SK-N-SH (cell line): ENCODE measurements around the gene PTGES3. TPM values are rescaled to one million over a fixed set of nuclear protein-coding genes. Genes with fewer than 3 reads are reported as not detected.
"Not testable (repeated sequence)": the region's sequence is repeated elsewhere in the genome, so short reads cannot be mapped to it uniquely, and the experiment has no call there.

Experiments
- CTCF ChIA-PET: fragments of 300-600, 350-600 bp; formaldehyde crosslinking; extraction: SDS; loops from one replicate; lab custom pipeline; 2021; lab: Yijun Ruan, JAX
- POLR2A ChIA-PET: fragments of 350-600 bp; sonication (Branson Sonifier 250); formaldehyde crosslinking; extraction: SDS; loops from one replicate; lab custom pipeline; 2020; ENCODE audit warnings: antibody characterized with exemption, inconsistent platforms; lab: Yijun Ruan, JAX
- DNase-seq: peaks from one replicate; pipeline ENCODE4 v3.0.0; 2012
- H2AFZ ChIP-seq: fragments of 200-600 bp; sonication (generic); 2 replicates; pipeline ENCODE4 v1.8.1; 2016; ENCODE audit warnings: antibody characterized with exemption, mild to moderate bottlenecking, low read depth
- H3F3A ChIP-seq: fragments of 200-600 bp; sonication (generic); replicated peaks from 2 replicates; pipeline ENCODE3; 2016; ENCODE audit warnings: antibody characterized with exemption, mild to moderate bottlenecking; ENCODE audit not compliant: insufficient read depth
- H3K27ac ChIP-seq, 2 experiments: fragments of 200-500 bp in 1 of 2; fragments of 200-600 bp in 1 of 2; sonication (Bioruptor generic) in 1 of 2; sonication (generic), shearing (Covaris generic) in 1 of 2; 2 replicates each; pipeline versions ENCODE4 v1.5.1 to v1.6.1; 2014 to 2016; ENCODE audit warnings: low read depth in 2 of 2, inconsistent platforms in 1 of 2, low read length in 1 of 2, mild to moderate bottlenecking in 1 of 2, mixed read lengths in 1 of 2
- H3K27me3 ChIP-seq: fragments of 200-600 bp; sonication (generic), shearing (Covaris generic); 2 replicates; pipeline ENCODE4 v1.6.1; 2016; ENCODE audit warnings: mixed run types; ENCODE audit not compliant: insufficient read depth
- H3K36me3 ChIP-seq, 2 experiments: fragments of 200-500 bp in 1 of 2; fragments of 200-600 bp in 1 of 2; sonication (Bioruptor generic) in 1 of 2; sonication (generic) in 1 of 2; replicated peaks in 1 of 2; 2 replicates each; pipeline versions ENCODE3 to v1.5.1; 2014 to 2016; ENCODE audit warnings: low read length in 1 of 2, mild to moderate bottlenecking in 1 of 2; ENCODE audit not compliant: insufficient read depth in 2 of 2, control insufficient read depth in 1 of 2
- H3K4me1 ChIP-seq, 2 experiments: fragments of 200-500 bp in 1 of 2; fragments of 200-600 bp in 1 of 2; sonication (Bioruptor generic) in 1 of 2; sonication (generic), shearing (Covaris generic) in 1 of 2; 2 replicates each; pipeline versions ENCODE4 v1.5.1 to v1.6.1; 2014 to 2016; ENCODE audit warnings: low read depth in 1 of 2, low read length in 1 of 2, mixed run types in 1 of 2; ENCODE audit not compliant: insufficient read depth in 2 of 2, control insufficient read depth in 1 of 2
- H3K4me2 ChIP-seq: fragments of 200-600 bp; sonication (generic), shearing (Covaris generic); 2 replicates; pipeline ENCODE4 v1.6.1; 2017; ENCODE audit warnings: mixed run types
- H3K4me3 ChIP-seq, 2 experiments: fragments of 200-500 bp in 1 of 2; fragments of 200-600 bp in 1 of 2; sonication (Bioruptor generic) in 1 of 2; sonication (generic), shearing (Covaris generic) in 1 of 2; 2 replicates each; pipeline versions ENCODE4 v1.5.1 to v1.8.1; 2014 to 2016; ENCODE audit warnings: low read depth in 2 of 2, inconsistent platforms in 1 of 2, low read length in 1 of 2, mild to moderate bottlenecking in 1 of 2, mixed read lengths in 1 of 2, moderate library complexity in 1 of 2
- H3K79me2 ChIP-seq: fragments of 200-600 bp; sonication (generic); 2 replicates; pipeline ENCODE4 v1.8.1; 2017; ENCODE audit warnings: mild to moderate bottlenecking; ENCODE audit not compliant: insufficient read depth
- H3K9ac ChIP-seq: fragments of 200-600 bp; sonication (generic); 2 replicates; pipeline ENCODE4 v1.6.1; 2017; ENCODE audit warnings: mixed run types
- H3K9me2 ChIP-seq: fragments of 200-600 bp; sonication (generic); 2 replicates; pipeline ENCODE4 v1.6.1; 2017; ENCODE audit warnings: mixed run types
- H3K9me3 ChIP-seq: fragments of 200-600 bp; sonication (generic); 2 replicates; pipeline ENCODE4 v1.6.1; 2017; ENCODE audit warnings: mixed run types, mild to moderate bottlenecking, moderate library complexity
- H4K20me1 ChIP-seq: fragments of 200-600 bp; sonication (generic); 2 replicates; pipeline ENCODE4 v1.6.1; 2017; ENCODE audit warnings: mild to moderate bottlenecking, mixed run types; ENCODE audit not compliant: insufficient read depth
- CHD2 ChIP-seq: fragments of 150-350 bp; IDR thresholded peaks from 2 replicates; pipeline ENCODE4 v1.6.1; 2018; ENCODE audit warnings: low read length; ENCODE audit not compliant: partially characterized antibody
- ELF1 ChIP-seq: IDR thresholded peaks from 2 replicates; pipeline ENCODE4 v1.4.0; 2012
- EZH2phosphoT487 ChIP-seq: fragments of 200-600 bp; sonication (generic); IDR thresholded peaks from 2 replicates; pipeline ENCODE4 v1.6.1; 2017; ENCODE audit warnings: low read depth, mixed run types, mild to moderate bottlenecking, antibody characterized with exemption, moderate library complexity, borderline replicate concordance
- FOSL2 ChIP-seq: IDR thresholded peaks from 2 replicates; pipeline ENCODE4 v1.4.0; 2012; ENCODE audit warnings: low read depth, mild to moderate bottlenecking, moderate library complexity, borderline replicate concordance
- FOXJ3 ChIP-seq: sonication (generic); formaldehyde crosslinking; IDR thresholded peaks from 2 replicates; pipeline ENCODE4 v1.5.1; 2020; ENCODE audit warnings: mild to moderate bottlenecking, missing genetic modification reagents
- GABPA ChIP-seq: IDR thresholded peaks from 2 replicates; pipeline ENCODE4 v1.4.0; 2012; ENCODE audit warnings: low read depth, mild to moderate bottlenecking
- MEF2A ChIP-seq: IDR thresholded peaks from 2 replicates; pipeline ENCODE4 v1.4.0; 2012; ENCODE audit warnings: low read depth, borderline replicate concordance
- NFIC ChIP-seq: IDR thresholded peaks from 2 replicates; pipeline ENCODE4 v1.4.0; 2012; ENCODE audit warnings: borderline replicate concordance
- POLR2AphosphoS5 ChIP-seq: IDR thresholded peaks from 2 replicates; pipeline ENCODE4 v1.6.1; 2012; ENCODE audit warnings: low read depth, low read length
- SIN3A ChIP-seq: IDR thresholded peaks from 2 replicates; pipeline ENCODE4 v1.6.1; 2012; ENCODE audit warnings: low read depth, mild to moderate bottlenecking, low read length, moderate library complexity, borderline replicate concordance
- SMC3 ChIP-seq: IDR thresholded peaks from 2 replicates; pipeline ENCODE4 v1.6.1; 2012; ENCODE audit warnings: low read depth, low read length, improper control_type of control experiment
- TAF1 ChIP-seq: IDR thresholded peaks from 2 replicates; pipeline ENCODE4 v1.6.1; 2012; ENCODE audit warnings: low read depth, mild to moderate bottlenecking, low read length, moderate library complexity, borderline replicate concordance
- YY1 ChIP-seq: IDR thresholded peaks from 2 replicates; pipeline ENCODE4 v1.4.0; 2012; ENCODE audit warnings: low read depth, mild to moderate bottlenecking
- WGBS: methylation state at CpG from one replicate; pipeline ENCODE4 v1.1.6; 2017; ENCODE audit warnings: low lambda C conversion rate; 5-methylcytosine and 5-hydroxymethylcytosine counted together
- polyA plus RNA-seq, 3 experiments: library from polyadenylated mRNA; depleted of rRNA; stranded (reverse); fragments of >200 nt; gene quantifications; 2 replicates each; pipeline ENCODE4 v1.2.3, GENCODE V29; 2012
- TF ChIP-seq, protein P1 (sequence below): IDR thresholded peaks from 2 replicates; pipeline ENCODE4 v1.6.1; 2012; ENCODE audit warnings: mild to moderate bottlenecking, low read depth, low read length, moderate library complexity
- TF ChIP-seq, protein P2 (sequence below): fragments of 150-350 bp; IDR thresholded peaks from 2 replicates; pipeline ENCODE4 v1.6.1; 2017; ENCODE audit warnings: antibody characterized with exemption, low read length, low read depth, borderline replicate concordance
- TF ChIP-seq, protein P3 (sequence below): IDR thresholded peaks from 2 replicates; pipeline ENCODE4; 2012
- TF ChIP-seq, protein P4 (sequence below): IDR thresholded peaks from 2 replicates; pipeline ENCODE4 v1.4.0; 2012; ENCODE audit warnings: low read depth, borderline replicate concordance
- TF ChIP-seq, protein P5 (sequence below): IDR thresholded peaks from 2 replicates; pipeline ENCODE4 v1.4.0; 2012; ENCODE audit warnings: low read depth
- TF ChIP-seq, protein P6 (sequence below): IDR thresholded peaks from 2 replicates; pipeline ENCODE4 v1.4.0; 2012; ENCODE audit warnings: low read depth, borderline replicate concordance

The PTGES3 gene
- polyA plus RNA-seq, 1 of the 3 experiments (the other 2 are of a cell fraction): 38.9 TPM

DNA sequence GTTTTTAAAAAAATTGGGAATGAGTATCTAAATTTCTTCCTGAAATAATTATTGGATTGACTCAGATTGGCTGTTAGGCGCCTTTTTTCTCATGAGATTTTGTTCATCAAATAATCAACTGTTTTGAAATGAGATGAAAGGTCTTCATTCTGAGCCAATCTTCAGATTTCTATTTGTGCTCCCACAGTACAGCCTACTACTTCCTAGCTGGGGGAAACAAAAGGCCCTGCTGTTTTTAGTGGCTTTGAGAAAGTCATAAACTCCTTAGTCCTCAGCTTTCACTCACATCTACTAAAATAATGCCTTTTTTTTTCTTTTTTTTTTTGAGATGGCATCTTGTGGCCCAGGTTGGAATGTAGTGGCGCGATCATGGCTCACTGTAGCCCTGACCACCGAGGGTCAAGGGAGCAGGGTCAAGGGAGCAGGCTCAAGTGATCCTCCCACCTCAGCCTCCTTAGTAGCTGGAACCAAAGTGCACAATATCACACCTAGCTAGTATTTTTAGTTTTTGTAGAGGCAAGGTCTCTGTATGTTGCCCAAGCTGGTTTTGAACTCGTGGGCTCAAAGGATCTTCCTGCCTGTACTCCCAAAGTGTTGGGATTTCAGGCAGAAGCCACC is 21.8 kb upstream of the PTGES3 start:
- Histone ChIP-seq H3K27me3 (no peaks in the 10 kb centered on the region), H3K79me2 (peaks cover 6% of the 10 kb centered on the region), H3K9ac (no peak overlapping the region), H3K27ac (no peak overlapping the region), H3K4me3 (no peak overlapping the region), H3K4me1 (no peaks in the 10 kb centered on the region), H2AFZ (no peak overlapping the region), H3F3A (peaks cover 61% of the 10 kb centered on the region), H3K9me3 (no peaks in the 10 kb centered on the region), H3K9me2 (no peaks in the 10 kb centered on the region), H3K36me3 (peaks cover 32 to 37% of the 10 kb centered on the region in 2 experiments), H3K4me2 (no peak overlapping the region), H4K20me1 (peaks cover 11% of the 10 kb centered on the region)
- CTCF ChIA-PET: interaction anchor here (1.0 kb wide), 1 partner anchor 9 kb away, joined by 3 read pairs; no protein-coding TSS in a partner anchor
- no peak for DNase-seq
- POLR2A ChIA-PET: interaction anchor here (1.3 to 2.2 kb wide), 2 partner anchors 9 to 15 kb away, joined by 5 to 11 read pairs; partner anchors contain the start of gene NACA
- TF ChIP-seq, protein P1, sequence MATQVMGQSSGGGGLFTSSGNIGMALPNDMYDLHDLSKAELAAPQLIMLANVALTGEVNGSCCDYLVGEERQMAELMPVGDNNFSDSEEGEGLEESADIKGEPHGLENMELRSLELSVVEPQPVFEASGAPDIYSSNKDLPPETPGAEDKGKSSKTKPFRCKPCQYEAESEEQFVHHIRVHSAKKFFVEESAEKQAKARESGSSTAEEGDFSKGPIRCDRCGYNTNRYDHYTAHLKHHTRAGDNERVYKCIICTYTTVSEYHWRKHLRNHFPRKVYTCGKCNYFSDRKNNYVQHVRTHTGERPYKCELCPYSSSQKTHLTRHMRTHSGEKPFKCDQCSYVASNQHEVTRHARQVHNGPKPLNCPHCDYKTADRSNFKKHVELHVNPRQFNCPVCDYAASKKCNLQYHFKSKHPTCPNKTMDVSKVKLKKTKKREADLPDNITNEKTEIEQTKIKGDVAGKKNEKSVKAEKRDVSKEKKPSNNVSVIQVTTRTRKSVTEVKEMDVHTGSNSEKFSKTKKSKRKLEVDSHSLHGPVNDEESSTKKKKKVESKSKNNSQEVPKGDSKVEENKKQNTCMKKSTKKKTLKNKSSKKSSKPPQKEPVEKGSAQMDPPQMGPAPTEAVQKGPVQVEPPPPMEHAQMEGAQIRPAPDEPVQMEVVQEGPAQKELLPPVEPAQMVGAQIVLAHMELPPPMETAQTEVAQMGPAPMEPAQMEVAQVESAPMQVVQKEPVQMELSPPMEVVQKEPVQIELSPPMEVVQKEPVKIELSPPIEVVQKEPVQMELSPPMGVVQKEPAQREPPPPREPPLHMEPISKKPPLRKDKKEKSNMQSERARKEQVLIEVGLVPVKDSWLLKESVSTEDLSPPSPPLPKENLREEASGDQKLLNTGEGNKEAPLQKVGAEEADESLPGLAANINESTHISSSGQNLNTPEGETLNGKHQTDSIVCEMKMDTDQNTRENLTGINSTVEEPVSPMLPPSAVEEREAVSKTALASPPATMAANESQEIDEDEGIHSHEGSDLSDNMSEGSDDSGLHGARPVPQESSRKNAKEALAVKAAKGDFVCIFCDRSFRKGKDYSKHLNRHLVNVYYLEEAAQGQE: no peak
- no peak for TF ChIP-seq NFIC
- no peak for TF ChIP-seq GABPA
- TF ChIP-seq YY1: no peak
- TF ChIP-seq SMC3: no peak
- TF ChIP-seq, protein P2, sequence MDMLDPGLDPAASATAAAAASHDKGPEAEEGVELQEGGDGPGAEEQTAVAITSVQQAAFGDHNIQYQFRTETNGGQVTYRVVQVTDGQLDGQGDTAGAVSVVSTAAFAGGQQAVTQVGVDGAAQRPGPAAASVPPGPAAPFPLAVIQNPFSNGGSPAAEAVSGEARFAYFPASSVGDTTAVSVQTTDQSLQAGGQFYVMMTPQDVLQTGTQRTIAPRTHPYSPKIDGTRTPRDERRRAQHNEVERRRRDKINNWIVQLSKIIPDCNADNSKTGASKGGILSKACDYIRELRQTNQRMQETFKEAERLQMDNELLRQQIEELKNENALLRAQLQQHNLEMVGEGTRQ: no peak
- TF ChIP-seq, protein P3, sequence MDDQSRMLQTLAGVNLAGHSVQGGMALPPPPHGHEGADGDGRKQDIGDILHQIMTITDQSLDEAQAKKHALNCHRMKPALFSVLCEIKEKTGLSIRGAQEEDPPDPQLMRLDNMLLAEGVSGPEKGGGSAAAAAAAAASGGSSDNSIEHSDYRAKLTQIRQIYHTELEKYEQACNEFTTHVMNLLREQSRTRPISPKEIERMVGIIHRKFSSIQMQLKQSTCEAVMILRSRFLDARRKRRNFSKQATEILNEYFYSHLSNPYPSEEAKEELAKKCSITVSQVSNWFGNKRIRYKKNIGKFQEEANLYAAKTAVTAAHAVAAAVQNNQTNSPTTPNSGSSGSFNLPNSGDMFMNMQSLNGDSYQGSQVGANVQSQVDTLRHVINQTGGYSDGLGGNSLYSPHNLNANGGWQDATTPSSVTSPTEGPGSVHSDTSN: no peak
- TF ChIP-seq, protein P4, sequence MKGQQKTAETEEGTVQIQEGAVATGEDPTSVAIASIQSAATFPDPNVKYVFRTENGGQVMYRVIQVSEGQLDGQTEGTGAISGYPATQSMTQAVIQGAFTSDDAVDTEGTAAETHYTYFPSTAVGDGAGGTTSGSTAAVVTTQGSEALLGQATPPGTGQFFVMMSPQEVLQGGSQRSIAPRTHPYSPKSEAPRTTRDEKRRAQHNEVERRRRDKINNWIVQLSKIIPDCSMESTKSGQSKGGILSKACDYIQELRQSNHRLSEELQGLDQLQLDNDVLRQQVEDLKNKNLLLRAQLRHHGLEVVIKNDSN: no peak
- no peak for TF ChIP-seq MEF2A
- TF ChIP-seq, protein P5, sequence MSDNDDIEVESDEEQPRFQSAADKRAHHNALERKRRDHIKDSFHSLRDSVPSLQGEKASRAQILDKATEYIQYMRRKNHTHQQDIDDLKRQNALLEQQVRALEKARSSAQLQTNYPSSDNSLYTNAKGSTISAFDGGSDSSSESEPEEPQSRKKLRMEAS: no peak
- no peak for TF ChIP-seq FOXJ3
- TF ChIP-seq EZH2phosphoT487: no peak
- TF ChIP-seq TAF1: no peak
- TF ChIP-seq POLR2AphosphoS5: no peak
- no peak for TF ChIP-seq CHD2
- no peak for TF ChIP-seq FOSL2
- TF ChIP-seq ELF1: no peak
- TF ChIP-seq SIN3A: no peak
- TF ChIP-seq, protein P6, sequence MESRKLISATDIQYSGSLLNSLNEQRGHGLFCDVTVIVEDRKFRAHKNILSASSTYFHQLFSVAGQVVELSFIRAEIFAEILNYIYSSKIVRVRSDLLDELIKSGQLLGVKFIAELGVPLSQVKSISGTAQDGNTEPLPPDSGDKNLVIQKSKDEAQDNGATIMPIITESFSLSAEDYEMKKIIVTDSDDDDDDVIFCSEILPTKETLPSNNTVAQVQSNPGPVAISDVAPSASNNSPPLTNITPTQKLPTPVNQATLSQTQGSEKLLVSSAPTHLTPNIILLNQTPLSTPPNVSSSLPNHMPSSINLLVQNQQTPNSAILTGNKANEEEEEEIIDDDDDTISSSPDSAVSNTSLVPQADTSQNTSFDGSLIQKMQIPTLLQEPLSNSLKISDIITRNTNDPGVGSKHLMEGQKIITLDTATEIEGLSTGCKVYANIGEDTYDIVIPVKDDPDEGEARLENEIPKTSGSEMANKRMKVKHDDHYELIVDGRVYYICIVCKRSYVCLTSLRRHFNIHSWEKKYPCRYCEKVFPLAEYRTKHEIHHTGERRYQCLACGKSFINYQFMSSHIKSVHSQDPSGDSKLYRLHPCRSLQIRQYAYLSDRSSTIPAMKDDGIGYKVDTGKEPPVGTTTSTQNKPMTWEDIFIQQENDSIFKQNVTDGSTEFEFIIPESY: no peak
- 83% methylated on average over 5 of the region's 5 CpGs for WGBS

DNA sequence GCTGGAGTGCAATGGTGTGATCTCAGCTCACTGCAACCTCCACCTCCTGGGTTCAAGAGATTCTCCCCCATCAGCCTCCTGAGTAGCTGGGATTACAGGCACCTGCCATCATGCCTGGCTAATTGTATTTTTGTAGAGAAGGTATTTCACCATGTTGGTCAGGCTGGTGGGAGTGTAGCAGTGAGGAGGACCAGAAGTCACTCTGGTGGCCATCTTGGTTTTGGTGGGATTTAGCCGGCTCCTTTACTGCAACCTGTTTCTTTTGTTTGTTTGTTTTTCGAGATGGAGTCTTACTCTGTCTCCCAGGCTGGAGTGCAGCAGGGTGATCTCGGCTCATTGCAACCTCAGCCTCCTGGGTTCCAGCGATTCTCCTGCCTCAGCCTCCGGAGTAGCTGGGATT is 16.4 kb upstream of the PTGES3 start:
- CTCF ChIA-PET: interaction anchor here (0.6 kb wide), 1 partner anchor 435 kb away, joined by 3 read pairs; no protein-coding TSS in a partner anchor
- H3K79me2 ChIP-seq, H3K9ac ChIP-seq, H3K9me3 ChIP-seq, H3K27ac ChIP-seq, H3K4me3 ChIP-seq, H3K36me3 ChIP-seq, H3K27me3 ChIP-seq, H3K9me2 ChIP-seq, H3K4me2 ChIP-seq, DNase-seq, POLR2A ChIA-PET, H4K20me1 ChIP-seq, H2AFZ ChIP-seq, H3K4me1 ChIP-seq: not testable (repeated sequence)
- 83% methylated on average over 5 of the region's 5 CpGs for WGBS
- H3F3A ChIP-seq: peaks cover 11% of the 10 kb centered on the region
